SK-N-SH treated with all-trans-retinoic acid at 6 μM for 48 hours (cell line): Measurements from ENCODE around the gene SH3PXD2A.
A peak's percentile ranks its signal among the peaks of the same experiment; 100 is the strongest.

Source experiments
- ATAC-seq: fragments of 200-7000 bp; cut with Tn5 transposase; 3 replicates; pipeline ENCODE4 v1.9.1; 2020; ENCODE audit warnings: mild to moderate bottlenecking, moderate library complexity
- ARNTL ChIP-seq: fragments of 450-650 bp; formaldehyde crosslinking; IDR thresholded peaks from 2 replicates; pipeline ENCODE4 v1.5.0; 2020; ENCODE audit warnings: low read depth, mild to moderate bottlenecking, moderate library complexity, borderline replicate concordance
- BACH2 ChIP-seq: fragments of 250-450 bp; sonication (Bioruptor Pico); IDR thresholded peaks from 2 replicates; pipeline ENCODE4 v1.9.0; 2021; ENCODE audit warnings: mild to moderate bottlenecking, borderline replicate concordance
- CSDC2 ChIP-seq: fragments of 250-450 bp; sonication (Bioruptor Pico); IDR thresholded peaks from 2 replicates; pipeline ENCODE4 v1.5.0; 2020; ENCODE audit warnings: mild to moderate bottlenecking, moderate library complexity
- ESRRG ChIP-seq: fragments of 250-450 bp; sonication (Bioruptor Pico); IDR thresholded peaks from 2 replicates; pipeline ENCODE4 v1.6.1; 2021; ENCODE audit warnings: mild to moderate bottlenecking
- GLIS3 ChIP-seq: fragments of 250-450 bp; sonication (Bioruptor Pico); IDR thresholded peaks from 2 replicates; pipeline ENCODE4 v1.5.0; 2020; ENCODE audit warnings: mild to moderate bottlenecking, moderate library complexity
- ISL1 ChIP-seq: fragments of 250-450 bp; sonication (Bioruptor Pico); IDR thresholded peaks from 2 replicates; pipeline ENCODE4 v2.1.2; 2022; ENCODE audit warnings: mild to moderate bottlenecking, moderate library complexity
- OSR1 ChIP-seq: fragments of 250-450 bp; sonication (Bioruptor Pico); IDR thresholded peaks from 2 replicates; pipeline ENCODE4 v1.8.0; 2022; ENCODE audit warnings: moderate library complexity, mild to moderate bottlenecking, inconsistent platforms
- RARB ChIP-seq: fragments of 250-450 bp; sonication (Bioruptor Pico); IDR thresholded peaks from 2 replicates; pipeline ENCODE4 v1.8.0; 2021; ENCODE audit warnings: mild to moderate bottlenecking, moderate library complexity
- SNAI2 ChIP-seq: fragments of 250-450 bp; sonication (Bioruptor Pico); IDR thresholded peaks from 2 replicates; pipeline ENCODE4 v1.5.0; 2020; ENCODE audit warnings: mild to moderate bottlenecking, moderate library complexity
- TCF4 ChIP-seq: fragments of 250-450 bp; sonication (Bioruptor Pico); IDR thresholded peaks from 2 replicates; pipeline ENCODE4 v1.8.0; 2021; ENCODE audit warnings: mild to moderate bottlenecking, moderate library complexity, borderline replicate concordance
- TOX ChIP-seq: fragments of 250-450 bp; sonication (Bioruptor Pico); IDR thresholded peaks from 2 replicates; pipeline ENCODE4 v1.8.0; 2021; ENCODE audit warnings: mild to moderate bottlenecking, moderate library complexity, borderline replicate concordance
- ZC3H10 ChIP-seq: fragments of 250-450 bp; sonication (Bioruptor Pico); IDR thresholded peaks from 2 replicates; pipeline ENCODE4 v1.5.1; 2021; ENCODE audit warnings: mild to moderate bottlenecking, moderate library complexity
- ZFP3 ChIP-seq: fragments of 250-450 bp; sonication (Bioruptor Pico); IDR thresholded peaks from 2 replicates; pipeline ENCODE4 v1.5.0; 2020; ENCODE audit warnings: mild to moderate bottlenecking, moderate library complexity
- ZNF565 ChIP-seq: fragments of 450-650 bp; formaldehyde crosslinking; conservative IDR thresholded peaks from 2 replicates; pipeline ENCODE4 v1.5.0; 2020; ENCODE audit warnings: low read depth, mild to moderate bottlenecking, moderate library complexity
- ZNF8 ChIP-seq: fragments of 450-650 bp; formaldehyde crosslinking; IDR thresholded peaks from 2 replicates; pipeline ENCODE4 v1.5.0; 2020; ENCODE audit warnings: mild to moderate bottlenecking, moderate library complexity
- TF ChIP-seq, protein P1 (sequence below): fragments of 250-450 bp; sonication (Bioruptor Pico); IDR thresholded peaks from 2 replicates; pipeline ENCODE4 v1.5.1; 2020; ENCODE audit warnings: low read depth, mild to moderate bottlenecking, moderate library complexity
- TF ChIP-seq, protein P2 (sequence below): fragments of 250-450 bp; sonication (Bioruptor Pico); IDR thresholded peaks from 2 replicates; pipeline ENCODE4 v1.8.0; 2021; ENCODE audit warnings: low read depth, mild to moderate bottlenecking, moderate library complexity, borderline replicate concordance
- TF ChIP-seq, protein P3 (sequence below): fragments of 250-450 bp; sonication (Bioruptor Pico); IDR thresholded peaks from 2 replicates; pipeline ENCODE4 v1.5.0; 2020; ENCODE audit warnings: mild to moderate bottlenecking, moderate library complexity
- TF ChIP-seq, protein P4 (sequence below): fragments of 250-450 bp; sonication (Bioruptor Pico); IDR thresholded peaks from 2 replicates; pipeline ENCODE4 v1.8.0; 2020; ENCODE audit warnings: mild to moderate bottlenecking, moderate library complexity, borderline replicate concordance
- TF ChIP-seq, protein P5 (sequence below): fragments of 250-450 bp; sonication (Bioruptor Pico); IDR thresholded peaks from 2 replicates; pipeline ENCODE4 v1.5.1; 2021; ENCODE audit warnings: mild to moderate bottlenecking, moderate library complexity

The SH3PXD2A gene

DNA sequence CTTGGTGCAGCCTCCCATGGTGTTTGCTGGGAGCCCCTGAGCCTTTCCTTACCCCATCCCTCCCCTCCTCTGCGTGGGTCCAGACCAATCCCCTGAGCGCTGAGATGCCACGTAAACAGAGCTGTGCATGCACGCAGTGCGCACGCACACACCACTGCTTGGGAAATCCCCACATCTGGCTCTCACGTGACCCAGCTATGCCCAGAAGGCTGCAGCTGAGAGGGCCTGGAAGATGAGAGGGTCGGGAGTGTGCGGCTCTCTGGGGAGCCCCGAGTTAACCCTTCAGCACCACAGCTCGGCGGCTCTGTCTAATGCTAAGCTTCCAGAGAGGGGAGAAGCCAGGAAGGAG, 177.2 kb downstream of the SH3PXD2A start:
- ATAC-seq, result peak; percentile 81
- TF ChIP-seq, protein P1, sequence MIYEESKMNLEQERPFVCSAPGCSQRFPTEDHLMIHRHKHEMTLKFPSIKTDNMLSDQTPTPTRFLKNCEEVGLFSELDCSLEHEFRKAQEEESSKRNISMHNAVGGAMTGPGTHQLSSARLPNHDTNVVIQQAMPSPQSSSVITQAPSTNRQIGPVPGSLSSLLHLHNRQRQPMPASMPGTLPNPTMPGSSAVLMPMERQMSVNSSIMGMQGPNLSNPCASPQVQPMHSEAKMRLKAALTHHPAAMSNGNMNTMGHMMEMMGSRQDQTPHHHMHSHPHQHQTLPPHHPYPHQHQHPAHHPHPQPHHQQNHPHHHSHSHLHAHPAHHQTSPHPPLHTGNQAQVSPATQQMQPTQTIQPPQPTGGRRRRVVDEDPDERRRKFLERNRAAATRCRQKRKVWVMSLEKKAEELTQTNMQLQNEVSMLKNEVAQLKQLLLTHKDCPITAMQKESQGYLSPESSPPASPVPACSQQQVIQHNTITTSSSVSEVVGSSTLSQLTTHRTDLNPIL (CRISPR knock-in tag), result no peak
- TF ChIP-seq RARB (CRISPR knock-in tag) (no peak), TOX (CRISPR knock-in tag) (no peak), TCF4 (peak; percentile 66; the same call in 1 of the 2 replicates), ESRRG (no peak)
- TF ChIP-seq, protein P2, sequence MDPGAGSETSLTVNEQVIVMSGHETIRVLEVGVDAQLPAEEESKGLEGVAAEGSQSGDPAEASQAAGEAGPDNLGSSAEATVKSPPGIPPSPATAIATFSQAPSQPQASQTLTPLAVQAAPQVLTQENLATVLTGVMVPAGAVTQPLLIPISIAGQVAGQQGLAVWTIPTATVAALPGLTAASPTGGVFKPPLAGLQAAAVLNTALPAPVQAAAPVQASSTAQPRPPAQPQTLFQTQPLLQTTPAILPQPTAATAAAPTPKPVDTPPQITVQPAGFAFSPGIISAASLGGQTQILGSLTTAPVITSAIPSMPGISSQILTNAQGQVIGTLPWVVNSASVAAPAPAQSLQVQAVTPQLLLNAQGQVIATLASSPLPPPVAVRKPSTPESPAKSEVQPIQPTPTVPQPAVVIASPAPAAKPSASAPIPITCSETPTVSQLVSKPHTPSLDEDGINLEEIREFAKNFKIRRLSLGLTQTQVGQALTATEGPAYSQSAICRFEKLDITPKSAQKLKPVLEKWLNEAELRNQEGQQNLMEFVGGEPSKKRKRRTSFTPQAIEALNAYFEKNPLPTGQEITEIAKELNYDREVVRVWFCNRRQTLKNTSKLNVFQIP (CRISPR knock-in tag), result no peak
- TF ChIP-seq, all 23 proteins: peak for 1

DNA sequence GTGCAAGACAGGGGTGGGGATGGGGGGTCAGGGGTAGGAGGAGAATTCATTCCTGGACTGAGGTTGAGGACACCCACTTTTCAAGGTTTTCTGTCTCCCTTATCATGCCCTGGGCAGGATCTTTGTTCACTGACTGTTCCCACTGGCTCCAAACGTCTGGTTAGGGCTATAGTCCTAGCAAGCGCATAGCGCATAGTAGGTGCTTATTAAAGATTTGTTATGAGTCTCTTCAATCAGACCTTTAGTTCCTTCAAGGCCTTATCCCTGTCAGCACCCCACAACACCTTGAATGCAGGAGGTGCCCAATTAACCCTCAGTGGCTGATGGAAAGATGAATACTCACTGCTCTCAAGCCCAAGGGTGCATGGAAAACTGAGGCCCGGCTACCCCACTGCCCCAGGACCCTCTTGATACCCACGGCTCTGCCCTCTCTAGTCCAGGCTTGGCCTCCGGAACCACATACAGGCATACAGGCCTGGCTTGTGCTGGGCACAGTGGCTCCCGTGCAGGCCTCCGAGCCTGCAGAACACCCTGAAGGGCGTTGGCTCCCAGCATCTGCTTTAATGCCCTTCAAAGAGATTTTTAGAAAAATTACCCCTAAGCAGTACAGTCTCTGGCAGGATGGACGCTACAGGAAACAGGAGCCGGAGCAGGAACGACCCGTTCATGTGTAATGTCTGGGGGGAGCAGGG, 177.7 kb downstream of the SH3PXD2A start:
- TF ChIP-seq ZFP3 (CRISPR knock-in tag), result no peak
- TF ChIP-seq ESRRG, result no peak
- no peak for TF ChIP-seq OSR1
- TF ChIP-seq ZNF565 (CRISPR knock-in tag), result no peak
- TF ChIP-seq, protein P1 (CRISPR knock-in tag), result no peak
- no peak for TF ChIP-seq RARB (CRISPR knock-in tag)
- TF ChIP-seq, protein P3, sequence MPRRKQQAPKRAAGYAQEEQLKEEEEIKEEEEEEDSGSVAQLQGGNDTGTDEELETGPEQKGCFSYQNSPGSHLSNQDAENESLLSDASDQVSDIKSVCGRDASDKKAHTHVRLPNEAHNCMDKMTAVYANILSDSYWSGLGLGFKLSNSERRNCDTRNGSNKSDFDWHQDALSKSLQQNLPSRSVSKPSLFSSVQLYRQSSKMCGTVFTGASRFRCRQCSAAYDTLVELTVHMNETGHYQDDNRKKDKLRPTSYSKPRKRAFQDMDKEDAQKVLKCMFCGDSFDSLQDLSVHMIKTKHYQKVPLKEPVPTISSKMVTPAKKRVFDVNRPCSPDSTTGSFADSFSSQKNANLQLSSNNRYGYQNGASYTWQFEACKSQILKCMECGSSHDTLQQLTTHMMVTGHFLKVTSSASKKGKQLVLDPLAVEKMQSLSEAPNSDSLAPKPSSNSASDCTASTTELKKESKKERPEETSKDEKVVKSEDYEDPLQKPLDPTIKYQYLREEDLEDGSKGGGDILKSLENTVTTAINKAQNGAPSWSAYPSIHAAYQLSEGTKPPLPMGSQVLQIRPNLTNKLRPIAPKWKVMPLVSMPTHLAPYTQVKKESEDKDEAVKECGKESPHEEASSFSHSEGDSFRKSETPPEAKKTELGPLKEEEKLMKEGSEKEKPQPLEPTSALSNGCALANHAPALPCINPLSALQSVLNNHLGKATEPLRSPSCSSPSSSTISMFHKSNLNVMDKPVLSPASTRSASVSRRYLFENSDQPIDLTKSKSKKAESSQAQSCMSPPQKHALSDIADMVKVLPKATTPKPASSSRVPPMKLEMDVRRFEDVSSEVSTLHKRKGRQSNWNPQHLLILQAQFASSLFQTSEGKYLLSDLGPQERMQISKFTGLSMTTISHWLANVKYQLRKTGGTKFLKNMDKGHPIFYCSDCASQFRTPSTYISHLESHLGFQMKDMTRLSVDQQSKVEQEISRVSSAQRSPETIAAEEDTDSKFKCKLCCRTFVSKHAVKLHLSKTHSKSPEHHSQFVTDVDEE (CRISPR knock-in tag), result no peak
- TF ChIP-seq GLIS3 (CRISPR knock-in tag), result no peak
- TF ChIP-seq TOX (CRISPR knock-in tag), result no peak
- no peak for TF ChIP-seq SNAI2 (CRISPR knock-in tag)
- no peak for TF ChIP-seq TCF4
- TF ChIP-seq ARNTL (CRISPR knock-in tag), result no peak
- TF ChIP-seq, protein P4, sequence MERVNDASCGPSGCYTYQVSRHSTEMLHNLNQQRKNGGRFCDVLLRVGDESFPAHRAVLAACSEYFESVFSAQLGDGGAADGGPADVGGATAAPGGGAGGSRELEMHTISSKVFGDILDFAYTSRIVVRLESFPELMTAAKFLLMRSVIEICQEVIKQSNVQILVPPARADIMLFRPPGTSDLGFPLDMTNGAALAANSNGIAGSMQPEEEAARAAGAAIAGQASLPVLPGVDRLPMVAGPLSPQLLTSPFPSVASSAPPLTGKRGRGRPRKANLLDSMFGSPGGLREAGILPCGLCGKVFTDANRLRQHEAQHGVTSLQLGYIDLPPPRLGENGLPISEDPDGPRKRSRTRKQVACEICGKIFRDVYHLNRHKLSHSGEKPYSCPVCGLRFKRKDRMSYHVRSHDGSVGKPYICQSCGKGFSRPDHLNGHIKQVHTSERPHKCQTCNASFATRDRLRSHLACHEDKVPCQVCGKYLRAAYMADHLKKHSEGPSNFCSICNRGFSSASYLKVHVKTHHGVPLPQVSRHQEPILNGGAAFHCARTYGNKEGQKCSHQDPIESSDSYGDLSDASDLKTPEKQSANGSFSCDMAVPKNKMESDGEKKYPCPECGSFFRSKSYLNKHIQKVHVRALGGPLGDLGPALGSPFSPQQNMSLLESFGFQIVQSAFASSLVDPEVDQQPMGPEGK (CRISPR knock-in tag), result no peak
- TF ChIP-seq BACH2 (CRISPR knock-in tag), result no peak
- TF ChIP-seq ZC3H10 (CRISPR knock-in tag), result no peak
- TF ChIP-seq ZNF8 (CRISPR knock-in tag), result no peak
- no peak for TF ChIP-seq CSDC2 (CRISPR knock-in tag)
- TF ChIP-seq, protein P5, sequence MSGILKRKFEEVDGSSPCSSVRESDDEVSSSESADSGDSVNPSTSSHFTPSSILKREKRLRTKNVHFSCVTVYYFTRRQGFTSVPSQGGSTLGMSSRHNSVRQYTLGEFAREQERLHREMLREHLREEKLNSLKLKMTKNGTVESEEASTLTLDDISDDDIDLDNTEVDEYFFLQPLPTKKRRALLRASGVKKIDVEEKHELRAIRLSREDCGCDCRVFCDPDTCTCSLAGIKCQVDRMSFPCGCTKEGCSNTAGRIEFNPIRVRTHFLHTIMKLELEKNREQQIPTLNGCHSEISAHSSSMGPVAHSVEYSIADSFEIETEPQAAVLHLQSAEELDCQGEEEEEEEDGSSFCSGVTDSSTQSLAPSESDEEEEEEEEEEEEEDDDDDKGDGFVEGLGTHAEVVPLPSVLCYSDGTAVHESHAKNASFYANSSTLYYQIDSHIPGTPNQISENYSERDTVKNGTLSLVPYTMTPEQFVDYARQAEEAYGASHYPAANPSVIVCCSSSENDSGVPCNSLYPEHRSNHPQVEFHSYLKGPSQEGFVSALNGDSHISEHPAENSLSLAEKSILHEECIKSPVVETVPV (CRISPR knock-in tag), result no peak
- no peak for TF ChIP-seq ISL1 (CRISPR knock-in tag)
- no peak; the same call in 2 of the 3 replicates for ATAC-seq
